GM12891 (cell line): ENCODE measurements around the gene TMEM219.
"Not testable (repeated sequence)": the region's sequence is repeated elsewhere in the genome, so short reads cannot be mapped to it uniquely, and the experiment has no call there.

Source experiments
- DNase-seq: peaks from one replicate; pipeline ENCODE4 v3.0.0; 2011; ENCODE audit warnings: low spot score; ENCODE audit not compliant: insufficient read length
- FAIRE-seq: peaks from 2 replicates; lab custom pipeline; 2011; peaks lifted over from hg19 to GRCh38; lab: Jason Lieb, UNC
- PAX5 ChIP-seq: IDR thresholded peaks from 2 replicates; pipeline ENCODE4 v1.6.1; 2011; ENCODE audit warnings: low read length, moderate library complexity, mild to moderate bottlenecking; ENCODE audit not compliant: insufficient read depth, severe bottlenecking
- POLR2A ChIP-seq: IDR thresholded peaks from 2 replicates; pipeline ENCODE4 v1.6.1; 2011; ENCODE audit warnings: low read depth, low read length, control low read depth
- POLR2AphosphoS5 ChIP-seq: IDR thresholded peaks from 2 replicates; pipeline ENCODE4 v1.6.1; 2011; ENCODE audit warnings: low read depth, low read length, control low read depth
- POU2F2 ChIP-seq: IDR thresholded peaks from 2 replicates; pipeline ENCODE4 v1.6.1; 2011; ENCODE audit warnings: low read depth, mild to moderate bottlenecking, control low read depth, low read length, moderate library complexity
- SPI1 ChIP-seq: IDR thresholded peaks from 2 replicates; pipeline ENCODE4 v1.6.1; 2011; ENCODE audit warnings: low read depth, low read length, control low read depth
- TAF1 ChIP-seq: IDR thresholded peaks from 2 replicates; pipeline ENCODE4 v1.6.1; 2011; ENCODE audit warnings: low read depth, low read length, control low read depth

TMEM219 gene

GRCh38 chr16:29925105-29925756, 36.6 kb upstream of the TMEM219 start:
- FAIRE-seq, result no peak
- TF ChIP-seq SPI1 (no peak), PAX5 (no peak), POU2F2 (no peak), TAF1 (no peak), POLR2AphosphoS5 (no peak), POLR2A (no peak)
- DNase-seq, result no peak

- peak; percentile 95 for FAIRE-seq
- DNase-seq, result peak; percentile 98
Observed at GRCh38 chr16:29925781-29926710, 35.8 kb upstream of the TMEM219 start, which contains the start of gene KCTD13. TSS of gene KCTD13 (minus strand) at chr16:29926226. CDS start at chr16:29926033, 193 bp downstream.

GRCh38 chr16:29926711-29927052, 35.2 kb upstream of the TMEM219 start:
- DNase-seq, result no peak
- no peak for FAIRE-seq
- TF ChIP-seq SPI1, result no peak
- no peak for TF ChIP-seq POLR2AphosphoS5
- TF ChIP-seq TAF1, result no peak
- no peak for TF ChIP-seq POU2F2
- no peak for TF ChIP-seq POLR2A
- no peak for TF ChIP-seq PAX5

More at GRCh38 chr16:29925781-29926710, 35.8 kb upstream of the TMEM219 start, which contains the start of gene KCTD13:
- TF ChIP-seq POU2F2 (0 out of 2 replicates have a peak, but pooled peaks have one; percentile 39), PAX5 (no peak), TAF1 (peak; percentile 35), POLR2AphosphoS5 (peak; percentile 83), POLR2A (peak; percentile 84), SPI1 (no peak)

GRCh38 chr16:29927070-29927905, 34.6 kb upstream of the TMEM219 start:
- no peak for DNase-seq
- TF ChIP-seq POLR2A, result no peak
- TF ChIP-seq PAX5, result no peak
- TF ChIP-seq TAF1, result no peak
- no peak for TF ChIP-seq POU2F2
- no peak for TF ChIP-seq POLR2AphosphoS5
- no peak for TF ChIP-seq SPI1
- FAIRE-seq, result no peak

- DNase-seq, FAIRE-seq: not testable (repeated sequence)
Observed at GRCh38 chr16:29931750-29932149, 30.1 kb upstream of the TMEM219 start.

- TF ChIP-seq POLR2A, result no peak
- no peak for TF ChIP-seq PAX5
- no peak for TF ChIP-seq POLR2AphosphoS5
- TF ChIP-seq SPI1, result no peak
- no peak for TF ChIP-seq POU2F2
- TF ChIP-seq TAF1, result no peak
- FAIRE-seq, result no peak
- DNase-seq, result no peak
Observed at GRCh38 chr16:29940656-29941055, 21.2 kb upstream of the TMEM219 start.

- no peak for FAIRE-seq
- TF ChIP-seq TAF1 (no peak), POU2F2 (no peak), POLR2A (no peak)
- DNase-seq, result no peak
Observed at GRCh38 chr16:29943846-29944799, 17.8 kb upstream of the TMEM219 start.

- TF ChIP-seq POU2F2, result no peak
- TF ChIP-seq SPI1, result no peak
- TF ChIP-seq POLR2A, result no peak
- TF ChIP-seq PAX5, result no peak
- no peak for TF ChIP-seq POLR2AphosphoS5
- no peak for TF ChIP-seq TAF1
- no peak for FAIRE-seq
- no peak for DNase-seq
Observed at GRCh38 chr16:29947897-29948296, 14.0 kb upstream of the TMEM219 start.
